CD14-positive monocyte (primary cell): ENCODE measurements around the gene MYO6. TPM values are rescaled to one million over a fixed set of nuclear protein-coding genes. Genes with fewer than 3 reads are reported as not detected.

ENCODE experiments used
- DNase-seq, 3 donors: peaks; one replicate each; pipeline ENCODE4 v3.0.0-alpha.2; 2011 to 2022
- H2AFZ ChIP-seq: 2 replicates; pipeline ENCODE4 v1.6.0; 2012; ENCODE audit warnings: mild to moderate bottlenecking, low read depth, low read length, inconsistent platforms; ENCODE audit not compliant: insufficient read depth, poor library complexity, severe bottlenecking
- H3K27ac ChIP-seq, 2 donors: 1 replicate in 1 of 2; 2 replicates in 1 of 2; pipeline ENCODE4 v1.5.1; 2012 to 2013; ENCODE audit warnings: low read length in 2 of 2, control low read depth in 1 of 2, inconsistent platforms in 1 of 2, low read depth in 1 of 2, mild to moderate bottlenecking in 1 of 2
- H3K27me3 ChIP-seq, 2 donors: one replicate each; pipeline versions ENCODE4 v1.6.0 to v1.6.1; 2011 to 2013; ENCODE audit warnings: low read length in 2 of 2; ENCODE audit not compliant: control insufficient read depth in 2 of 2, insufficient read depth in 2 of 2
- H3K36me3 ChIP-seq, 2 donors: replicated peaks in 1 of 2; 1 replicate in 1 of 2; 2 replicates in 1 of 2; pipeline versions ENCODE4 v1.5.1 to v1.6.1; 2012 to 2013; ENCODE audit warnings: low read length in 2 of 2, control low read depth in 1 of 2, inconsistent platforms in 1 of 2, mild to moderate bottlenecking in 1 of 2; ENCODE audit not compliant: insufficient read depth in 2 of 2, control insufficient read depth in 1 of 2
- H3K4me1 ChIP-seq, 2 donors: 1 replicate in 1 of 2; 2 replicates in 1 of 2; pipeline versions ENCODE4 v1.5.1 to v1.6.1; 2012 to 2013; ENCODE audit warnings: low read length in 2 of 2, control low read depth in 1 of 2, inconsistent platforms in 1 of 2, mild to moderate bottlenecking in 1 of 2, moderate library complexity in 1 of 2; ENCODE audit not compliant: insufficient read depth in 2 of 2, control insufficient read depth in 1 of 2
- H3K4me2 ChIP-seq: replicated peaks from 2 replicates; pipeline ENCODE3; 2012; ENCODE audit warnings: low read length, moderate library complexity, mild to moderate bottlenecking; ENCODE audit not compliant: poor library complexity, severe bottlenecking; ENCODE audit errors: extremely low read depth
- H3K4me3 ChIP-seq, 3 experiments: fragments of 200-600 bp in 1 of 3; sonication (generic) in 1 of 3; replicated peaks in 1 of 3; 1 replicate in 2 of 3; 2 replicates in 1 of 3; pipeline ENCODE4 v1.5.1; 2011 to 2013; ENCODE audit warnings: low read length in 3 of 3, mild to moderate bottlenecking in 3 of 3, control low read depth in 2 of 3, low read depth in 2 of 3, inconsistent platforms in 1 of 3, moderate library complexity in 1 of 3
- H3K79me2 ChIP-seq: 2 replicates; pipeline ENCODE4 v1.6.0; 2012; ENCODE audit warnings: mild to moderate bottlenecking, control low read depth, inconsistent platforms, low read length, moderate library complexity; ENCODE audit not compliant: insufficient read depth
- H3K9ac ChIP-seq: 2 replicates; pipeline ENCODE4 v1.6.0; 2017; ENCODE audit warnings: low read length, mild to moderate bottlenecking; ENCODE audit not compliant: insufficient read depth, poor library complexity, severe bottlenecking
- H3K9me3 ChIP-seq, 2 donors: replicated peaks in 1 of 2; 1 replicate in 1 of 2; 2 replicates in 1 of 2; pipeline versions ENCODE4 v1.5.1 to v1.6.1; 2012 to 2013; ENCODE audit warnings: low read length in 2 of 2, control low read depth in 1 of 2; ENCODE audit not compliant: control insufficient read depth in 1 of 2, insufficient read depth in 1 of 2
- H4K20me1 ChIP-seq: 2 replicates; pipeline ENCODE4 v1.6.0; 2012; ENCODE audit warnings: mild to moderate bottlenecking, low read length, control low read depth, moderate library complexity; ENCODE audit not compliant: insufficient read depth
- H3K27ac Mint-ChIP-seq, 7 donors: one replicate each; pipeline ENCODE4 v1.8.0; 2020; ENCODE audit warnings: mild to moderate bottlenecking in 7 of 7, mixed read lengths in 7 of 7, moderate library complexity in 6 of 7, inconsistent platforms in 2 of 7
- H3K27me3 Mint-ChIP-seq, 3 donors: one replicate each; pipeline ENCODE4 v1.8.0; 2021 to 2022; ENCODE audit warnings: low read depth in 3 of 3, mild to moderate bottlenecking in 3 of 3, mixed read lengths in 3 of 3, moderate library complexity in 3 of 3, inconsistent platforms in 1 of 3
- H3K36me3 Mint-ChIP-seq, 2 donors: one replicate each; pipeline ENCODE4 v1.8.0; 2020; ENCODE audit warnings: mixed read lengths in 2 of 2, inconsistent platforms in 1 of 2, mild to moderate bottlenecking in 1 of 2
- H3K4me1 Mint-ChIP-seq: one replicate; pipeline ENCODE4 v1.8.0; 2020; ENCODE audit warnings: mild to moderate bottlenecking, mixed read lengths
- H3K4me3 Mint-ChIP-seq, 2 donors: one replicate each; pipeline ENCODE4 v1.8.0; 2020; ENCODE audit warnings: mild to moderate bottlenecking in 2 of 2, mixed read lengths in 2 of 2, moderate library complexity in 1 of 2
- H3K9me3 Mint-ChIP-seq, 7 donors: one replicate each; pipeline ENCODE4 v1.8.0; 2020 to 2022; ENCODE audit warnings: mixed read lengths in 7 of 7, mild to moderate bottlenecking in 6 of 7, moderate library complexity in 6 of 7, inconsistent platforms in 2 of 7
- WGBS: methylation state at CpG from one replicate; pipeline ENCODE4 v1.1.5; 2013; ENCODE audit warnings: missing lambda C conversion rate; ENCODE audit not compliant: insufficient coverage; 5-methylcytosine and 5-hydroxymethylcytosine counted together
- intact Hi-C, 2 donors: fragments of 100-400 bp; cut with micrococcal nuclease; formaldehyde crosslinking; loops; one replicate each; pipeline versions ENCODE4 v1.15.0 to v1.15.1; 2023
- polyA plus RNA-seq, 3 donors: library from polyadenylated mRNA; depleted of rRNA in 1 of 3; unstranded in 2 of 3; stranded (reverse) in 1 of 3; fragments of 300-500 nt in 2 of 3; fragments of >200 nt in 1 of 3; fragmentation: Illumina TruSeq in 2 of 3; gene quantifications; 1 replicate in 2 of 3; 2 replicates in 1 of 3; pipeline ENCODE4 v1.2.3, GENCODE V29; 2012 to 2021
- TF ChIP-seq, protein P1 (sequence below): fragments of 200-600 bp; IDR thresholded peaks from one replicate; pipeline ENCODE4 v1.8.0; 2022; ENCODE audit warnings: antibody characterized with exemption, mild to moderate bottlenecking

MYO6 gene
- polyA plus RNA-seq, 3 donors: not detected

DNA sequence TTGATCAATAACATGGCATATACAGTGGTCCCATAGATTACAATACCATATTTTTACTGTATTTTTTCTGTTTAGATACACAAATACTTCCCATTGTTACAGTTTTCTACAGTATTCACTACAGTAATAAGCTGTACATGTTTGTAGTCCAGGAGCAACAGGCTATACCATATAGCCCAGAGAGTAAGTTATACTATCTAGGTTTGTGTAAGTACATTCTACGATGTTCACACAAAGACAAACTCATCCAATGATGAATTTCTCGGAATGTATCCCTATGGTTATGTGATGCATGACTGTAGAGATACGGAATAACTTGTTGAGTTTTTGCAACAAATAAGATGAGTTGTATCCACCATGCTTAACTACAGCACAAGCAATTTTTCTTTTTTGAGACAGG lies 3.6 kb upstream of the MYO6 start:
- intact Hi-C loops: no loop called here

DNA sequence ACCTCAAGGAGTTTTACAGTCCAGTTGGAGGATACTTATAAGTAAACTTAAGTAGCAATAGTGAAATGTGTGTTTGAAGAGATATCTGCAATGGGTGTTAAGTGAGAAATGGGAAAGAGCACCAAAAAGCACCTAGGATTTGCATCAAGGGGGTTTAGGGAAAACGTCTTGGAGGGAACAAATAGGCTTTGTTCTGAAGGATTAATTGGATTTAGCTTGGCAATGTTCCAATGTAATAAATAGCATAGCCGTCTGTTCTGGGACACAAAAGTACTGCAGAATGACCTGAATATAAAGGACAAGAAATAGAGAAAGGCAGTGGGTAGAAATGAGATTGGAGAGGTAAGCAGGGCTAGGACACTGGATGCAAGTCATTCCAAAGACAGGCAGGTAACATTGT lies 2.8 kb upstream of the MYO6 start:
- peaks cover 20 to 24% of the 10 kb centered on the region in 2 donors for H3K4me1 ChIP-seq
- Mint-ChIP-seq H3K36me3 (peaks cover 0 to 5% of the 10 kb centered on the region in 2 donors), H3K27ac (no peak overlapping the region), H3K4me1 (peaks cover 23% of the 10 kb centered on the region), H3K9me3 (peaks cover 0 to 23% (median 9%) of the 10 kb centered on the region in 7 donors), H3K4me3 (peak overlapping the region in 1 of 2 donors; percentile 95), H3K27me3 (peaks cover 89 to 97% (median 93%) of the 10 kb centered on the region in 3 donors)
- intact Hi-C loops: no loop called here
- WGBS: 45% methylated on average over 2 of the region's 2 CpGs
- no peak overlapping the region for H3K4me2 ChIP-seq
- no peak overlapping the region for H3K27ac ChIP-seq
- H4K20me1 ChIP-seq: no peaks in the 10 kb centered on the region
- peaks cover 0 to 6% of the 10 kb centered on the region in 2 donors for H3K9me3 ChIP-seq
- H3K79me2 ChIP-seq: no peaks in the 10 kb centered on the region
- H3K27me3 ChIP-seq: peaks cover 74 to 90% of the 10 kb centered on the region in 2 donors
- TF ChIP-seq, protein P1, sequence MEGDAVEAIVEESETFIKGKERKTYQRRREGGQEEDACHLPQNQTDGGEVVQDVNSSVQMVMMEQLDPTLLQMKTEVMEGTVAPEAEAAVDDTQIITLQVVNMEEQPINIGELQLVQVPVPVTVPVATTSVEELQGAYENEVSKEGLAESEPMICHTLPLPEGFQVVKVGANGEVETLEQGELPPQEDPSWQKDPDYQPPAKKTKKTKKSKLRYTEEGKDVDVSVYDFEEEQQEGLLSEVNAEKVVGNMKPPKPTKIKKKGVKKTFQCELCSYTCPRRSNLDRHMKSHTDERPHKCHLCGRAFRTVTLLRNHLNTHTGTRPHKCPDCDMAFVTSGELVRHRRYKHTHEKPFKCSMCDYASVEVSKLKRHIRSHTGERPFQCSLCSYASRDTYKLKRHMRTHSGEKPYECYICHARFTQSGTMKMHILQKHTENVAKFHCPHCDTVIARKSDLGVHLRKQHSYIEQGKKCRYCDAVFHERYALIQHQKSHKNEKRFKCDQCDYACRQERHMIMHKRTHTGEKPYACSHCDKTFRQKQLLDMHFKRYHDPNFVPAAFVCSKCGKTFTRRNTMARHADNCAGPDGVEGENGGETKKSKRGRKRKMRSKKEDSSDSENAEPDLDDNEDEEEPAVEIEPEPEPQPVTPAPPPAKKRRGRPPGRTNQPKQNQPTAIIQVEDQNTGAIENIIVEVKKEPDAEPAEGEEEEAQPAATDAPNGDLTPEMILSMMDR: no peak
- H3K36me3 ChIP-seq: no peaks in the 10 kb centered on the region
- DNase-seq: no peak
- H3K9ac ChIP-seq: no peak overlapping the region
- no peak overlapping the region for H2AFZ ChIP-seq
- no peak overlapping the region for H3K4me3 ChIP-seq

More for the DNA sequence above, 3.6 kb upstream of the MYO6 start:
- H3K9me3 Mint-ChIP-seq: peaks cover 0 to 20% (median 9%) of the 10 kb centered on the region in 7 donors
- Histone ChIP-seq H2AFZ (no peak overlapping the region), H3K27me3 (peaks cover 67 to 89% of the 10 kb centered on the region in 2 donors), H3K79me2 (no peaks in the 10 kb centered on the region), H3K36me3 (no peaks in the 10 kb centered on the region), H3K4me1 (peaks cover 20 to 24% of the 10 kb centered on the region in 2 donors), H3K4me3 (no peak overlapping the region), H4K20me1 (no peaks in the 10 kb centered on the region), H3K9ac (no peak overlapping the region), H3K4me2 (no peak overlapping the region), H3K27ac (no peak overlapping the region), H3K9me3 (peaks cover 0 to 6% of the 10 kb centered on the region in 2 donors)
- peaks cover 89 to 97% (median 92%) of the 10 kb centered on the region in 3 donors for H3K27me3 Mint-ChIP-seq
- peaks cover 0 to 5% of the 10 kb centered on the region in 2 donors for H3K36me3 Mint-ChIP-seq
- no peak overlapping the region for H3K27ac Mint-ChIP-seq
- no peak for DNase-seq
- peak overlapping the region in 1 of 2 donors; percentile 95 for H3K4me3 Mint-ChIP-seq
- TF ChIP-seq, protein P1: no peak
- WGBS: no CpG with 5 or more reads among the region's 3 CpGs
- peaks cover 23% of the 10 kb centered on the region for H3K4me1 Mint-ChIP-seq
